T-helper 17 cell (primary cell): ENCODE measurements around the gene TMEM185B. TPM values are rescaled to one million over a fixed set of nuclear protein-coding genes. Genes with fewer than 3 reads are reported as not detected.

Source experiments
- total RNA-seq, 4 donors: library from RNA in 2 of 4; stranded (reverse) in 2 of 4; gene quantifications; one replicate each; pipeline ENCODE4 v1.2.3 and lab custom pipeline; 2022 to 2026

The TMEM185B gene
- total RNA-seq, 2 donors from 2014 or later: 19.8 to 21.1 TPM

Other genes starting within 250 kb of the TMEM185B start
- gene EPB41L5, start 210.3 kb downstream of the TMEM185B start, total RNA-seq: 1 to 10 TPM; 2.7 to 2.8 TPM
- gene RALB, start 29.5 kb upstream of the TMEM185B start, total RNA-seq: 10 to 100 TPM; 17.5 to 20.2 TPM
- not detected for gene INHBB, start 122.7 kb upstream of the TMEM185B start, total RNA-seq